ENCODE results near the gene AUTS2. TPM values are rescaled to one million over a fixed set of nuclear protein-coding genes. Genes with fewer than 3 reads are reported as not detected.

AUTS2 gene
- total RNA-seq, 1 experiment from 2014 or later = not detected

- BruUV-seq (replicated peaks) = no TSS peak
- Mint-ChIP-seq H3K36me3 (ENCODE audit: insufficient read depth, unreplicated experiment) (no peaks in the 10 kb centered on the region), H3K4me3 (ENCODE audit: low read depth, unreplicated experiment) (no peak overlapping the region), H3K4me1 (ENCODE audit: low read depth, unreplicated experiment) (no peaks in the 10 kb centered on the region), H3K27ac (ENCODE audit: unreplicated experiment) (no peak overlapping the region), H3K27me3 (ENCODE audit: unreplicated experiment) (no peaks in the 10 kb centered on the region), H3K9me3 (ENCODE audit: low read depth, unreplicated experiment) (peaks cover 4% of the 10 kb centered on the region)
- CTCF ChIA-PET = no interaction called here
- no peak for DNase-seq
- intact Hi-C loops (cut with micrococcal nuclease; ENCODE audit: unreplicated experiment) = no loop called here
- no peak for TF ChIP-seq CTCF (IDR thresholded peaks at IDR 0.05; ENCODE audit: unreplicated experiment)
Observed at GRCh38 chr7:70597066-70597465, 998.8 kb downstream of the AUTS2 start.

GRCh38 chr7:70598976-70599375 is 1000.7 kb downstream of the AUTS2 start:
- H3K4me1 Mint-ChIP-seq (ENCODE audit: low read depth, unreplicated experiment) = no peaks in the 10 kb centered on the region
- no peak for DNase-seq
- CTCF ChIA-PET = no interaction called here
- BruUV-seq (replicated peaks) = no TSS peak
- peaks cover 4% of the 10 kb centered on the region for H3K9me3 Mint-ChIP-seq (ENCODE audit: low read depth, unreplicated experiment)
- intact Hi-C loops (cut with micrococcal nuclease; ENCODE audit: unreplicated experiment) = no loop called here
- TF ChIP-seq CTCF (IDR thresholded peaks at IDR 0.05; ENCODE audit: unreplicated experiment) = no peak
- H3K4me3 Mint-ChIP-seq (ENCODE audit: low read depth, unreplicated experiment) = no peak overlapping the region
- H3K27ac Mint-ChIP-seq (ENCODE audit: unreplicated experiment) = no peak overlapping the region
- no peaks in the 10 kb centered on the region for H3K27me3 Mint-ChIP-seq (ENCODE audit: unreplicated experiment)
- no peaks in the 10 kb centered on the region for H3K36me3 Mint-ChIP-seq (ENCODE audit: insufficient read depth, unreplicated experiment)

GRCh38 chr7:70599446-70600190 is 1001.3 kb downstream of the AUTS2 start:
- CTCF ChIA-PET = no interaction called here
- Mint-ChIP-seq H3K9me3 (ENCODE audit: low read depth, unreplicated experiment) (peaks cover 4% of the 10 kb centered on the region), H3K27me3 (ENCODE audit: unreplicated experiment) (no peaks in the 10 kb centered on the region), H3K36me3 (ENCODE audit: insufficient read depth, unreplicated experiment) (no peaks in the 10 kb centered on the region), H3K27ac (ENCODE audit: unreplicated experiment) (no peak overlapping the region), H3K4me1 (ENCODE audit: low read depth, unreplicated experiment) (no peaks in the 10 kb centered on the region), H3K4me3 (ENCODE audit: low read depth, unreplicated experiment) (no peak overlapping the region)
- no TSS peak for BruUV-seq (replicated peaks)
- intact Hi-C loops (cut with micrococcal nuclease; ENCODE audit: unreplicated experiment) = no loop called here
- no peak for DNase-seq
- no peak for TF ChIP-seq CTCF (IDR thresholded peaks at IDR 0.05; ENCODE audit: unreplicated experiment)

GRCh38 chr7:70600993-70601392 is 1002.7 kb downstream of the AUTS2 start:
- CTCF ChIA-PET = no interaction called here
- Mint-ChIP-seq H3K4me3 (ENCODE audit: low read depth, unreplicated experiment) (no peak overlapping the region), H3K36me3 (ENCODE audit: insufficient read depth, unreplicated experiment) (no peaks in the 10 kb centered on the region), H3K9me3 (ENCODE audit: low read depth, unreplicated experiment) (peaks cover 4% of the 10 kb centered on the region), H3K27me3 (ENCODE audit: unreplicated experiment) (no peaks in the 10 kb centered on the region), H3K27ac (ENCODE audit: unreplicated experiment) (no peak overlapping the region), H3K4me1 (ENCODE audit: low read depth, unreplicated experiment) (no peaks in the 10 kb centered on the region)
- intact Hi-C loops (cut with micrococcal nuclease; ENCODE audit: unreplicated experiment) = no loop called here
- no TSS peak for BruUV-seq (replicated peaks)
- DNase-seq = no peak
- TF ChIP-seq CTCF (IDR thresholded peaks at IDR 0.05; ENCODE audit: unreplicated experiment) = no peak
